ENCODE data around the gene TRIM7. TPM values are rescaled to one million over a fixed set of nuclear protein-coding genes. Genes with fewer than 3 reads are reported as not detected.
"Not testable (repeated sequence)": the region's sequence is repeated elsewhere in the genome, so short reads cannot be mapped to it uniquely, and the experiment has no call there.

The TRIM7 gene
- total and polyA plus RNA-seq, 2 donors (not counting 1 experiment from before 2014, with no cell fraction given): 4.7 to 7.3 TPM

- H3K9me3 ChIP-seq (ENCODE audit: control insufficient read depth, insufficient read depth, low read depth, low read length): no peaks in the 10 kb centered on the region
- peak overlapping the region in 2 of 4 experiments; percentile 28 to 65 for H3K4me3 ChIP-seq (replicated peaks in 1 of 4; ENCODE audit: control extremely low read depth in 1 of 4, insufficient read depth in 1 of 4, low read depth in 3 of 4, low read length in 4 of 4)
- no peak overlapping the region for H3K9ac ChIP-seq (ENCODE audit: insufficient read depth, low read length)
- H3K27ac ChIP-seq (ENCODE audit: insufficient read depth, low read length): no peak overlapping the region
- no peak for DNase-seq (ENCODE audit: low read depth in 2 of 2)
- no peaks in the 10 kb centered on the region for H3K36me3 ChIP-seq (ENCODE audit: control insufficient read depth, insufficient read depth, low read length)
- no peaks in the 10 kb centered on the region for H3K79me2 ChIP-seq (ENCODE audit: control insufficient read depth, insufficient read depth, low read length)
- H4K20me1 ChIP-seq (ENCODE audit: control insufficient read depth, extremely low read depth, insufficient read depth, low read length): no peaks in the 10 kb centered on the region
- no peaks in the 10 kb centered on the region for H3K27me3 ChIP-seq (ENCODE audit: control insufficient read depth, insufficient read depth, low read length)
- no peak overlapping the region for H2AFZ ChIP-seq (ENCODE audit: low read length)
- no peaks in the 10 kb centered on the region for H3K4me1 ChIP-seq (ENCODE audit: control insufficient read depth, extremely low read depth, insufficient read depth, low read length)
- H3K4me2 ChIP-seq (ENCODE audit: extremely low read depth, insufficient read depth, low read length): no peak overlapping the region
- TF ChIP-seq EZH2 (IDR thresholded peaks at IDR 0.05; ENCODE audit: low read length, missing control alignments) (no peak), CTCF (conservative IDR thresholded peaks at IDR 0.05 in 1 of 2, IDR thresholded peaks at IDR 0.05 in 1 of 2; ENCODE audit: low read depth in 1 of 2, low read length in 2 of 2) (no peak)
Observed at GRCh38 chr5:181184845-181185216, 20.2 kb downstream of the TRIM7 start.

GRCh38 chr5:181182651-181183050 lies 22.3 kb downstream of the TRIM7 start:
- Histone ChIP-seq H3K4me2 (ENCODE audit: extremely low read depth, insufficient read depth, low read length) (no peak overlapping the region), H3K4me1 (ENCODE audit: control insufficient read depth, extremely low read depth, insufficient read depth, low read length) (no peaks in the 10 kb centered on the region), H3K27me3 (ENCODE audit: control insufficient read depth, insufficient read depth, low read length) (no peaks in the 10 kb centered on the region), H3K4me3 (replicated peaks in 1 of 4; ENCODE audit: control extremely low read depth in 1 of 4, insufficient read depth in 1 of 4, low read depth in 3 of 4, low read length in 4 of 4) (no peak overlapping the region), H2AFZ (ENCODE audit: low read length) (no peak overlapping the region), H4K20me1 (ENCODE audit: control insufficient read depth, extremely low read depth, insufficient read depth, low read length) (no peaks in the 10 kb centered on the region), H3K79me2 (ENCODE audit: control insufficient read depth, insufficient read depth, low read length) (no peaks in the 10 kb centered on the region), H3K9me3 (ENCODE audit: control insufficient read depth, insufficient read depth, low read depth, low read length) (no peaks in the 10 kb centered on the region), H3K27ac (ENCODE audit: insufficient read depth, low read length) (no peak overlapping the region), H3K9ac (ENCODE audit: insufficient read depth, low read length) (no peak overlapping the region), H3K36me3 (ENCODE audit: control insufficient read depth, insufficient read depth, low read length) (no peaks in the 10 kb centered on the region)
- TF ChIP-seq EZH2 (IDR thresholded peaks at IDR 0.05; ENCODE audit: low read length, missing control alignments): no peak
- no peak for TF ChIP-seq CTCF (conservative IDR thresholded peaks at IDR 0.05 in 1 of 2, IDR thresholded peaks at IDR 0.05 in 1 of 2; ENCODE audit: low read depth in 1 of 2, low read length in 2 of 2)
- DNase-seq (ENCODE audit: low read depth in 2 of 2): no peak

- Histone ChIP-seq H4K20me1 (ENCODE audit: control insufficient read depth, extremely low read depth, insufficient read depth, low read length) (no peaks in the 10 kb centered on the region), H3K4me3 (replicated peaks in 1 of 4; ENCODE audit: control extremely low read depth in 1 of 4, insufficient read depth in 1 of 4, low read depth in 3 of 4, low read length in 4 of 4) (no peak overlapping the region), H3K9me3 (ENCODE audit: control insufficient read depth, insufficient read depth, low read depth, low read length) (no peaks in the 10 kb centered on the region), H3K9ac (ENCODE audit: insufficient read depth, low read length) (no peak overlapping the region), H3K27me3 (ENCODE audit: control insufficient read depth, insufficient read depth, low read length) (no peaks in the 10 kb centered on the region), H3K4me2 (ENCODE audit: extremely low read depth, insufficient read depth, low read length) (no peak overlapping the region), H3K27ac (ENCODE audit: insufficient read depth, low read length) (no peak overlapping the region), H3K36me3 (ENCODE audit: control insufficient read depth, insufficient read depth, low read length) (no peaks in the 10 kb centered on the region), H3K79me2 (ENCODE audit: control insufficient read depth, insufficient read depth, low read length) (no peaks in the 10 kb centered on the region), H2AFZ (ENCODE audit: low read length) (no peak overlapping the region), H3K4me1 (ENCODE audit: control insufficient read depth, extremely low read depth, insufficient read depth, low read length) (no peaks in the 10 kb centered on the region)
- DNase-seq (ENCODE audit: low read depth in 2 of 2): peak; percentile 57 to 78
- TF ChIP-seq EZH2 (IDR thresholded peaks at IDR 0.05; ENCODE audit: low read length, missing control alignments) (no peak), CTCF (conservative IDR thresholded peaks at IDR 0.05 in 1 of 2, IDR thresholded peaks at IDR 0.05 in 1 of 2; ENCODE audit: low read depth in 1 of 2, low read length in 2 of 2) (peak; percentile 60 to 89)
Observed at GRCh38 chr5:181181650-181182565, 23.1 kb downstream of the TRIM7 start.

- not testable (repeated sequence) for H3K79me2 ChIP-seq (ENCODE audit: control insufficient read depth, insufficient read depth, low read length); H3K27ac ChIP-seq (ENCODE audit: insufficient read depth, low read length); DNase-seq (ENCODE audit: low read depth in 2 of 2); H3K4me1 ChIP-seq (ENCODE audit: control insufficient read depth, extremely low read depth, insufficient read depth, low read length); H3K4me2 ChIP-seq (ENCODE audit: extremely low read depth, insufficient read depth, low read length); H3K9me3 ChIP-seq (ENCODE audit: control insufficient read depth, insufficient read depth, low read depth, low read length); H4K20me1 ChIP-seq (ENCODE audit: control insufficient read depth, extremely low read depth, insufficient read depth, low read length); H3K4me3 ChIP-seq (replicated peaks in 1 of 4; ENCODE audit: control extremely low read depth in 1 of 4, insufficient read depth in 1 of 4, low read depth in 3 of 4, low read length in 4 of 4); H3K9ac ChIP-seq (ENCODE audit: insufficient read depth, low read length); H3K27me3 ChIP-seq (ENCODE audit: control insufficient read depth, insufficient read depth, low read length); H3K36me3 ChIP-seq (ENCODE audit: control insufficient read depth, insufficient read depth, low read length); H2AFZ ChIP-seq (ENCODE audit: low read length)
Observed at GRCh38 chr5:181177559-181177958, 27.4 kb downstream of the TRIM7 start.

All from fibroblast of lung (primary cell).